Measurements from ENCODE around the gene TCEAL4.
"Not testable (repeated sequence)": the region's sequence is repeated elsewhere in the genome, so short reads cannot be mapped to it uniquely, and the experiment has no call there.

TCEAL4 gene

GRCh38 chrX:103584596-103584995 is 719 bp upstream of the TCEAL4 start:
- ChIA-PET POLR2A (ENCODE audit: low non-redundant PET) (no interaction called here), CTCF (no interaction called here)
- no peak for DNase-seq (ENCODE audit: low spot score)
- TF ChIP-seq CTCF (conservative IDR thresholded peaks at IDR 0.05; ENCODE audit: low read depth) = no peak
- no peak overlapping the region for H3K27ac ChIP-seq

GRCh38 chrX:103586314-103586646 is 965 bp downstream of the TCEAL4 start:
- ChIA-PET POLR2A (ENCODE audit: low non-redundant PET) (no interaction called here), CTCF (no interaction called here)
- H3K27ac ChIP-seq = peak overlapping the region; percentile 71
- no peak for TF ChIP-seq CTCF (conservative IDR thresholded peaks at IDR 0.05; ENCODE audit: low read depth)
- DNase-seq (ENCODE audit: low spot score) = no peak

- TF ChIP-seq CTCF (conservative IDR thresholded peaks at IDR 0.05; ENCODE audit: low read depth) = no peak
- POLR2A ChIA-PET (ENCODE audit: low non-redundant PET) = no interaction called here
- CTCF ChIA-PET = no interaction called here
- no peak for DNase-seq (ENCODE audit: low spot score)
- no peak overlapping the region for H3K27ac ChIP-seq
These were observed 1.3 kb downstream of the TCEAL4 start for GRCh38 chrX:103586659-103587058.

- POLR2A ChIA-PET (ENCODE audit: low non-redundant PET); DNase-seq (ENCODE audit: low spot score); H3K27ac ChIP-seq; CTCF ChIA-PET: not testable (repeated sequence)
These were observed 7.0 kb downstream of the TCEAL4 start for GRCh38 chrX:103592295-103592694.

GRCh38 chrX:103595202-103595601 is 9.9 kb downstream of the TCEAL4 start:
- DNase-seq (ENCODE audit: low spot score); H3K27ac ChIP-seq; CTCF ChIA-PET; POLR2A ChIA-PET (ENCODE audit: low non-redundant PET): not testable (repeated sequence)

- ChIA-PET CTCF (no interaction called here), POLR2A (ENCODE audit: low non-redundant PET) (no interaction called here)
- DNase-seq (ENCODE audit: low spot score) = no peak
- peak within 1 kb of the TSS; percentile 60 for H3K27ac ChIP-seq
- no peak for TF ChIP-seq CTCF (conservative IDR thresholded peaks at IDR 0.05; ENCODE audit: low read depth)
These were observed 22.3 kb downstream of the TCEAL4 start, which contains the start of gene TCEAL3 for GRCh38 chrX:103607364-103608305. TSS of gene TCEAL3 (plus strand) at chrX:103607963. CDS start at chrX:103609065, 1,102 bp downstream.

- ChIA-PET CTCF (no interaction called here), POLR2A (ENCODE audit: low non-redundant PET) (no interaction called here)
- TF ChIP-seq CTCF (conservative IDR thresholded peaks at IDR 0.05; ENCODE audit: low read depth) = no peak
- peak overlapping the region; percentile 60 for H3K27ac ChIP-seq
- no peak for DNase-seq (ENCODE audit: low spot score)
These were observed 23.1 kb downstream of the TCEAL4 start for GRCh38 chrX:103608306-103608963.

Data from RWPE1 (cell line).